HTR-8/SVneo (cell line): ENCODE measurements around the gene UNKL.

ENCODE experiments used
- DNase-seq: peaks from one replicate; pipeline ENCODE4 v3.0.0; 2011; ENCODE audit warnings: low spot score, mixed read lengths; ENCODE audit not compliant: insufficient read length
- FAIRE-seq: peaks from 2 replicates; lab custom pipeline; 2011; peaks lifted over from hg19 to GRCh38; lab: Jason Lieb, UNC

UNKL gene

DNA sequence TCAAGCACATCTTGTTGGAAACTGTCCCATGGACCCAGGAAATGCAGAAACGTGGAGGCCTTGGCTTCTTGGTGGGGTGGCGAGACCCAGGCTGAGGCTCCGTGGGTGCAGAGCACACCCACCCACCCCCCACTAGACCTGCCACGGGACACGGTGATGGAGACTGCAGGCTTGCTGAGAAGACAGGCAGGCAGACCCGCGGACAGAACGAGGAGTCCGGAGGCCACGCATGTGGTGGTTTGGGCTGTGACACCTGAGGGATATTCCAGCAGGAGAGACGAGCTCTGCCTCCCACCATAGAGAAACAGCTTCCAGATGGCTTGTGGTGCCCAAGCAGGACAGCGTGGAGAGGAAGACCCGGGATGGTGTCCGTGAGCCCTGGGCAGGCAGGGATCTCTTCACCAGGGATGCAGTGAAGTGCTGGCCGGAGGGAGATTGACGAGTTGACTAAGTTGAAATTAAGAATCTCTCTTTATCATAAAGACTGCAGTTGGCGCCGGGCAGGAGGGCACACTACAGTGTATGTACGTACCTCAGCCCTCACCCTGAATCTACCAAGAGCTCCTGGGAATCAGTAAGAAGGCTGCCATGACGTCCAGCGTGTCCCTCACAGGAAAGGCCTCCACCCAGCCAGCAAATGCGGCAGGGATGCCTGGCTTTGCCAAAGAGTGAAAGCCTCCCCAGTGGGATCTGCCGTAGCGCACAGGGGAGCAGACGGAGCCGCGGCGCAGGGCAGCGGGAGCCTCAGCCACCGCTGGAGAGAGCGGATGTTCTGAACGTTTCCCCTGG lies 96.8 kb downstream of the UNKL start:
- DNase-seq (no peak), FAIRE-seq (no peak)

- FAIRE-seq (no peak), DNase-seq (no peak)
Observed at GRCh38 chr16:1316033-1316405, 98.5 kb downstream of the UNKL start.

GRCh38 chr16:1315081-1316032 lies 99.1 kb downstream of the UNKL start:
- DNase-seq (no peak), FAIRE-seq (no peak)

- DNase-seq = no peak
- no peak for FAIRE-seq
Observed at GRCh38 chr16:1314399-1315068, 100.0 kb downstream of the UNKL start.

- FAIRE-seq = no peak
- DNase-seq = no peak
Observed at GRCh38 chr16:1313721-1314369, 100.7 kb downstream of the UNKL start.
